Mucosa of gallbladder (tissue), 1 donor: ENCODE data around the gene RAB23. TPM values are rescaled to one million over a fixed set of nuclear protein-coding genes. Genes with fewer than 3 reads are reported as not detected.
A peak's percentile ranks its signal among the peaks of the same experiment; 100 is the strongest.

Experiments
- DNase-seq: peaks from one replicate; pipeline ENCODE4 v3.0.0-alpha.2; 2020; ENCODE audit warnings: low spot score
- total RNA-seq: library from RNA; stranded (reverse); gene quantifications from one replicate; pipeline ENCODE4 v1.2.1, GENCODE V29; 2021
- donor health status: DM: no; HTN: no; CAD: no.

RAB23 gene
- total RNA-seq, 1 donor from 2014 or later: 38.7 TPM

- DNase-seq: no peak
These were observed 40.1 kb downstream of the RAB23 start for GRCh38 chr6:57182017-57182432.

DNA sequence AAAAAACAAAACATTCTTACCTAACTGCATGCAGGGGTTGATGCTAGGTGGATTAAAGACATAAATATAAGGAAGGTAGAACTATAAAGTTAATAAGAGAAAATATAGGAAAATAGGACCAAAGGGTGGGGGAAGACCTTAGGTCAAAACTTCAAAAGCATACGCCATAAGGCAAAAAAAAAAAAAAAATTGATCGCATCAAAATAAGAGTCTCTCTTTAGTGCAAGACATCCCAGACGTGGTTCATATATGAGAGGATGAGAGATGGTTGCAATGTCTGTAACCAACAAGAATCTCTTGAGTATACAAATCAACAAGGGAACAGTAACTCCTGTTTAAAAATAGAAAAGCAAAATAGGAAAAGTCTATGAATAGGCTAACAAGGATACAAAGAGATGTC is 41.5 kb downstream of the RAB23 start:
- DNase-seq: no peak

GRCh38 chr6:57177545-57178265 is 44.4 kb downstream of the RAB23 start:
- peak; percentile 51 for DNase-seq

GRCh38 chr6:57174511-57174907 is 47.6 kb downstream of the RAB23 start:
- DNase-seq: no peak

DNA sequence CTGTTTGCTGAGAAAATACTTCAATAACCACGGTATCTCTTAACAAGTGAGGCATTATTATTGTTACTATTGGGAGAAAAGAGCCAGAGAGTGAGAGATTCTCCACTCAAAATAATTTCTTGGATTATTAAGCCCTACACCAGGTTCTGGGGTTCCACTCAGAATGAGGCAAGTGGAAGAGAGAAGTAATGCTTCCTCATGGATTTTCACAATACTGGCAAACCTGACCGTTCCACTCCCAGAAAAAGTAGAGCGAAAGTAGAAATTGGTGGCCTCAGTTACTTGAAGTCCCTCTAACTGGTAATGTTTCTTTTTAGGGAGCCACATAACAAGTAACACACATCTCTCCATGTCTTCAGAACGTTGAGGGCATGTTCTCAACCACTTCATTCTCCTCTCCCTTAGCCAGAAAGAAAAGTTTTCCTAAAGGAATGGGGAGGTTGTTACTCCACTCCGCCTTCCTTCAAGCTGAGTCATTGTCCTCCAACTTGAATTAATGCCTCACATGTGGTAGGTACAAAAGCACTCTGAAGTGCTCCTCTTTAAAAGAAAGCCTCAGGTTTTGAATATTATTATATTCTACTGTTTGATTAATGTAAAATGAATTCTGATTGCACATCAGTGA is 48.1 kb downstream of the RAB23 start:
- no peak for DNase-seq

- DNase-seq: no peak
These were observed 48.8 kb downstream of the RAB23 start for GRCh38 chr6:57173056-57173885.

GRCh38 chr6:57172136-57173055 is 49.7 kb downstream of the RAB23 start, which contains the start of gene BAG2:
BAG2 (plus strand) TSS chr6:57172326; CDS start chr6:57172698, 372 bp downstream.
- peak; percentile 84 for DNase-seq

DNA sequence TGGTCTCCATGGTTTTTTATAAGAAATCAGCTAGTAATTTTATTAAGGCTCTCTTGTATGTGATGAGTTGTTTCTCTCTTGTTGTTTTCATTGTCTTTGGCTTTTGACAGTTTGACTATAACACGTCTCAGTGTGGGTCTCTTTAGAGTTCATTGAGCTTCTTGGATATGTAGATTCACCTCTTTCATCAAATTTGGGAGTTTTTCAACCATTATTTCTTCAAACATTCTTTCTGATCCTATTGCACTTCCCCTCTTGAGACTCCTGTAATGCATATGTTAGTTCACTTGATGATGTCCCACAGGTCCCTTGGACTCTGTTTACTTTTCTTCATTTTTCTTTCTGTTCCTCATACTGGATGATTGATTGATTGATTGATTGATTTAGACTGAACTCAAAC is 57.0 kb downstream of the RAB23 start:
- no peak for DNase-seq

GRCh38 chr6:57163956-57164355 is 58.2 kb downstream of the RAB23 start:
- DNase-seq: no peak

GRCh38 chr6:57162516-57162915 is 59.6 kb downstream of the RAB23 start:
- no peak for DNase-seq

- DNase-seq: no peak
These were observed 60.1 kb downstream of the RAB23 start for GRCh38 chr6:57162028-57162427.

DNA sequence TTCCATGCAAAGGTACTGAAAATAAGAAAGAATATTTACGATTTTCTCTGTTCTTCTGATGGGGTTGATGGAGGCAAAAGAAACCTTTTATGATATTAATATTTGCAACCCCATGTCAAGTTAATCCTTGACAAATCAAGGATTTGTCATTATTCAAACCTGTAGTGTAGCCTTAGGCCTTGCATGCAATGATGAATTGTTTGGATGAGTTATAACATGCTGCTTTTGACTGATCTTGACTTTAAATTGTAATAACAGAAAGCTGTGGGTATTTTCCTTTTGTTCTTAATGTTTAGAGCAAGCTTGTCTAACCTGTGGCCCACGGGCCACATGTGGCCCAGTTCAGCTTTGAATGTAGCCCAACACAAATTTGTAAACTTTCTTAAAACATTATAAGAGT is 63.0 kb downstream of the RAB23 start:
- no peak for DNase-seq

- DNase-seq: no peak
These were observed 63.4 kb downstream of the RAB23 start for GRCh38 chr6:57158658-57159057.

GRCh38 chr6:57147955-57148858 is 73.9 kb downstream of the RAB23 start:
- DNase-seq: no peak

DNA sequence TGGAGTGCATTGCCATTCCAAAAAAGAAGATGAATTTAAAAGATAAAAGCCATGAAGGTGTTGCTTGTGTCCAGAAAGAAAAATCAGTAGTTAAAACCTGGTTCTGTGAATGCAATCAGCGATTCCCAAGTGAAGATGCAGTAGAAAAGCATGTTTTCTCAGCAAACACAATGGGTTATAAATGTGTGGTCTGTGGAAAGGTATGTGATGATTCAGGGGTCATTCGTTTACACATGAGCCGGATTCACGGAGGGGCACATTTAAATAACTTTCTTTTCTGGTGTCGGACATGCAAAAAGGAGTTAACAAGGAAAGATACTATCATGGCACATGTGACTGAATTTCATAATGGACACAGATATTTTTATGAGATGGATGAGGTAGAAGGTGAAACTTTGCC is 74.7 kb downstream of the RAB23 start:
- DNase-seq: no peak

DNA sequence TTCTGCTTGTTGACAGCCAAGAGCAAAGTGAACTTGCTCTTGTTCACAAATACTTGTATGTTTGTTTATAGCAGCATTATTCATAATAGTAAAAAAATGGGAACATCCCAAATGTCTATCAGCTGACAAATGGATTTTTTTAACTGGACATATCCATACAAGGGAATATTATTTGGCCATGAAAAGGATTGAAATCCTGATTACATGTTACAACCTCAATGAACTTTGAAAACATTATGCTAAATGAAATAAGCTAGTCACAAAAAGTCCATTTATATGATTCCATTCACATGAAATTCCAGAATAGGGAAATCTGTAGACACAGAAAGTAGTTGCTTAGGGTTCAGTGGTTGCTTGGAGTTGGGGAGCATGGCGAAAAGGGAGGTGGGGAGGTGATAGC is 78.4 kb downstream of the RAB23 start:
- no peak for DNase-seq

GRCh38 chr6:57142178-57142525 is 80.0 kb downstream of the RAB23 start:
- DNase-seq: no peak

GRCh38 chr6:57141451-57142177 is 80.5 kb downstream of the RAB23 start:
- no peak for DNase-seq

- no peak for DNase-seq
These were observed 84.1 kb downstream of the RAB23 start for GRCh38 chr6:57138026-57138425.

GRCh38 chr6:57137350-57137749 is 84.8 kb downstream of the RAB23 start:
- DNase-seq: no peak
